HG03045 (cell line): Measurements from ENCODE around the gene IQSEC1.
"Not testable (repeated sequence)": the region's sequence is repeated elsewhere in the genome, so short reads cannot be mapped to it uniquely, and the experiment has no call there.

Source experiments
- ATAC-seq: cut with Tn5 transposase; IDR thresholded peaks from one replicate; pipeline ENCODE4 v1.9.1; 2021; ENCODE audit warnings: mild to moderate bottlenecking, moderate library complexity; ENCODE audit not compliant: unreplicated experiment

IQSEC1 gene

GRCh38 chr3:12856626-12857025 is 216.6 kb downstream of the IQSEC1 start:
- ATAC-seq, result no peak

- no peak for ATAC-seq
Measured at GRCh38 chr3:12854565-12854964, 218.7 kb downstream of the IQSEC1 start.

GRCh38 chr3:12853847-12854246 is 219.4 kb downstream of the IQSEC1 start:
- not testable (repeated sequence) for ATAC-seq

GRCh38 chr3:12852201-12852600 is 221.0 kb downstream of the IQSEC1 start:
- ATAC-seq, result no peak
